ENCODE measurements around the gene AHCYL1.

DNA sequence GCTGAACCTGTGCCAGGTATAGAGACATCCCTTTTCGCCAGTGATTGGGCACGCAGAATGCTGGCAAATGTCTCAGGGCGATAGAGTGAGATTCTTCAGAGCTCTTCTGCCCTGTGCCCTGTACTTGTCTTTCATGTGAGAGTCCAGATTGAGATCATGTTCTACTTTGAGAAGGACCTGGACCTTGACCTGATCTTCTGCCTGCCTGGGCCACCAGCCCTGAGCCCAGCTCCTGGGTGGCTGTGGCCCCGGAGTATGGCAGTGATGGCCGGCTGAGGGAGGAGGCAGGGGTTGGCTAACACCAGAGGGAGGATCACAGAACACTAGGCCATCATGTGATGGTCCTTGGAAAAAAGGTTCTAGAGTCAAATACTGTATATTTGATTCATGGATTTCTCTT lies 63.7 kb downstream of the AHCYL1 start:
- TF ChIP-seq, protein P1, sequence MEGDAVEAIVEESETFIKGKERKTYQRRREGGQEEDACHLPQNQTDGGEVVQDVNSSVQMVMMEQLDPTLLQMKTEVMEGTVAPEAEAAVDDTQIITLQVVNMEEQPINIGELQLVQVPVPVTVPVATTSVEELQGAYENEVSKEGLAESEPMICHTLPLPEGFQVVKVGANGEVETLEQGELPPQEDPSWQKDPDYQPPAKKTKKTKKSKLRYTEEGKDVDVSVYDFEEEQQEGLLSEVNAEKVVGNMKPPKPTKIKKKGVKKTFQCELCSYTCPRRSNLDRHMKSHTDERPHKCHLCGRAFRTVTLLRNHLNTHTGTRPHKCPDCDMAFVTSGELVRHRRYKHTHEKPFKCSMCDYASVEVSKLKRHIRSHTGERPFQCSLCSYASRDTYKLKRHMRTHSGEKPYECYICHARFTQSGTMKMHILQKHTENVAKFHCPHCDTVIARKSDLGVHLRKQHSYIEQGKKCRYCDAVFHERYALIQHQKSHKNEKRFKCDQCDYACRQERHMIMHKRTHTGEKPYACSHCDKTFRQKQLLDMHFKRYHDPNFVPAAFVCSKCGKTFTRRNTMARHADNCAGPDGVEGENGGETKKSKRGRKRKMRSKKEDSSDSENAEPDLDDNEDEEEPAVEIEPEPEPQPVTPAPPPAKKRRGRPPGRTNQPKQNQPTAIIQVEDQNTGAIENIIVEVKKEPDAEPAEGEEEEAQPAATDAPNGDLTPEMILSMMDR (conservative IDR thresholded peaks at IDR 0.05; ENCODE audit: low read depth, low read length): no peak
- no peak for TF ChIP-seq EZH2 (IDR thresholded peaks at IDR 0.05; ENCODE audit: borderline replicate concordance, low read depth, low read length, poor library complexity, severe bottlenecking)

Measured in A673 (cell line).